Osteoblast (primary cell): ENCODE measurements around the gene RAB24. TPM values are rescaled to one million over a fixed set of nuclear protein-coding genes. Genes with fewer than 3 reads are reported as not detected.
A peak's percentile ranks its signal among the peaks of the same experiment; 100 is the strongest.

Experiments used
- DNase-seq: peaks from one replicate; pipeline ENCODE4 v3.0.0; 2011; ENCODE audit warnings: low spot score, mixed read lengths; ENCODE audit not compliant: insufficient read length; ENCODE audit errors: missing footprints
- H2AFZ ChIP-seq: 2 replicates; pipeline ENCODE4 v1.6.0; 2011; ENCODE audit warnings: mild to moderate bottlenecking, low read length
- H3K27ac ChIP-seq: 2 replicates; pipeline ENCODE4 v1.5.1; 2011; ENCODE audit warnings: mild to moderate bottlenecking, low read depth, low read length, moderate library complexity
- H3K27me3 ChIP-seq: 2 replicates; pipeline ENCODE4 v1.6.0; 2012; ENCODE audit warnings: mild to moderate bottlenecking, control low read depth, inconsistent platforms, low read length, moderate library complexity; ENCODE audit not compliant: insufficient read depth
- H3K36me3 ChIP-seq: 2 replicates; pipeline ENCODE4 v1.5.1; 2011; ENCODE audit warnings: mild to moderate bottlenecking, low read length, control low read depth, moderate library complexity; ENCODE audit not compliant: insufficient read depth
- H3K4me1 ChIP-seq: 2 replicates; pipeline ENCODE4 v1.5.1; 2011; ENCODE audit warnings: mild to moderate bottlenecking, low read length, control low read depth, moderate library complexity; ENCODE audit not compliant: insufficient read depth
- H3K4me2 ChIP-seq: 2 replicates; pipeline ENCODE4 v1.6.0; 2011; ENCODE audit warnings: mild to moderate bottlenecking, low read length; ENCODE audit not compliant: insufficient read depth
- H3K4me3 ChIP-seq: fragments of 200-600 bp; sonication (generic); 3 replicates; pipeline ENCODE4 v1.5.1; 2012; ENCODE audit warnings: mild to moderate bottlenecking, low read length, inconsistent platforms; ENCODE audit not compliant: insufficient read depth
- H3K79me2 ChIP-seq: 2 replicates; pipeline ENCODE4 v1.6.0; 2012; ENCODE audit warnings: mild to moderate bottlenecking, low read length, control low read depth, inconsistent platforms; ENCODE audit not compliant: insufficient read depth
- H3K9me3 ChIP-seq: 2 replicates; pipeline ENCODE4 v1.5.1; 2011; ENCODE audit warnings: low read depth, low read length, control low read depth
- H4K20me1 ChIP-seq: 2 replicates; pipeline ENCODE4 v1.6.0; 2012; ENCODE audit warnings: mild to moderate bottlenecking, low read length, control low read depth; ENCODE audit not compliant: insufficient read depth
- CTCF ChIP-seq: IDR thresholded peaks from 2 replicates; pipeline ENCODE4 v1.5.1; 2011; ENCODE audit warnings: mild to moderate bottlenecking, low read depth, low read length, moderate library complexity; ENCODE audit errors: extremely low read depth
- total RNA-seq: library from RNA; depleted of rRNA; stranded (reverse); fragments of >200 nt; gene quantifications from 2 replicates; pipeline ENCODE4 v1.2.3, GENCODE V29; 2012

The RAB24 gene
- total RNA-seq, 1 donor = 22.8 TPM

DNA sequence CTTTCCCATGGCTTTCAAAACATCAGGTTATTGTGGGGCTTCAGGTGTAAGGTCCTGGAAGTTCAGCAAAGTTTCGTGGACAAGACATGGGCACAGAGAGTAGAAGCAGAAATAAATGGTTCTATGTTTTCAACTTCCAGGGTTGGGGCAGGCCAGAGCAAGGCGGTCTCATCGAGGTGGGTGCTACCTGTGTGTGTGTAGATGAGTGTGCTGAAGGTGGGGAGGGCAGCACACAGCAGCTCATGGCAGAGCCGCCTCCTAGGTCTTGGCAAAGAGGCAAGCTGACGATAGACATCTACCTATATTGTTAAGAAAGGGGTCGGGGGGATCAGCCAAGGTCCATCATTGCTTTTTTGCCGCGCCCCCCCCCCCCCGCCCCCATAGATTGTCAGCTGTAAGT, 3.8 kb downstream of the RAB24 start:
- peak overlapping the region; percentile 43 for H3K27ac ChIP-seq
- H3K4me1 ChIP-seq = peaks cover 16% of the 10 kb centered on the region
- H3K79me2 ChIP-seq = peaks cover 39% of the 10 kb centered on the region
- TF ChIP-seq CTCF = no peak
- no peak for DNase-seq
- peaks cover 14% of the 10 kb centered on the region for H4K20me1 ChIP-seq
- H3K36me3 ChIP-seq = peaks cover 53% of the 10 kb centered on the region
- H3K9me3 ChIP-seq = no peaks in the 10 kb centered on the region
- no peak overlapping the region for H3K4me3 ChIP-seq
- H3K27me3 ChIP-seq = no peaks in the 10 kb centered on the region
- no peak overlapping the region for H2AFZ ChIP-seq
- no peak overlapping the region for H3K4me2 ChIP-seq

DNA sequence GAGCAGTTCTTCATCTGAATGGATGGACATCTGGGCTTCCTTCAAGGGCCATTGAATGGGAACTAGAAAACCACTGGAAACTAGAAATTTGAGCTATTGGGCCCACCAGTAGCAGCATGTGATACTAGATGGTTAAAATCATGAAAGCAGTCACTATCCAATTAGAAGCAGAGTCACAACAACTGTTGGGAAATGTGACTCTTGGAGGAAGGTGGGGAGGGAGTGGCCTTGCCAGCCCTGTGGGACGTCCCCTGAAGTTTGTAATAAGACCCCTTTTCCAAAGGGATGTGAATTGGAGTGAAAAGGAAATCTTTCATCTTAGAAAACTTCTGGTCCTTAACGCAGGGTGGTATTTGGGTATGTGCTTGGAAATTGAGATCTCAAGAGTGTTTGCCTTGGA, 5.6 kb downstream of the RAB24 start:
- H3K79me2 ChIP-seq = peaks cover 21% of the 10 kb centered on the region
- no peak for TF ChIP-seq CTCF
- no peaks in the 10 kb centered on the region for H3K9me3 ChIP-seq
- no peak overlapping the region for H2AFZ ChIP-seq
- no peaks in the 10 kb centered on the region for H3K27me3 ChIP-seq
- H3K4me3 ChIP-seq = no peak overlapping the region
- H3K27ac ChIP-seq = no peak overlapping the region
- H3K4me2 ChIP-seq = no peak overlapping the region
- H3K36me3 ChIP-seq = peaks cover 70% of the 10 kb centered on the region
- DNase-seq = no peak
- peaks cover 11% of the 10 kb centered on the region for H3K4me1 ChIP-seq
- H4K20me1 ChIP-seq = peaks cover 10% of the 10 kb centered on the region

GRCh38 chr5:177296581-177296980, 6.9 kb downstream of the RAB24 start:
- Histone ChIP-seq H3K27ac (no peak overlapping the region), H4K20me1 (peaks cover 2% of the 10 kb centered on the region), H3K4me1 (no peaks in the 10 kb centered on the region), H3K36me3 (peaks cover 77% of the 10 kb centered on the region), H2AFZ (no peak overlapping the region), H3K27me3 (no peaks in the 10 kb centered on the region), H3K9me3 (no peaks in the 10 kb centered on the region), H3K4me3 (no peak overlapping the region), H3K79me2 (peaks cover 8% of the 10 kb centered on the region), H3K4me2 (no peak overlapping the region)
- TF ChIP-seq CTCF = no peak
- DNase-seq = no peak

DNA sequence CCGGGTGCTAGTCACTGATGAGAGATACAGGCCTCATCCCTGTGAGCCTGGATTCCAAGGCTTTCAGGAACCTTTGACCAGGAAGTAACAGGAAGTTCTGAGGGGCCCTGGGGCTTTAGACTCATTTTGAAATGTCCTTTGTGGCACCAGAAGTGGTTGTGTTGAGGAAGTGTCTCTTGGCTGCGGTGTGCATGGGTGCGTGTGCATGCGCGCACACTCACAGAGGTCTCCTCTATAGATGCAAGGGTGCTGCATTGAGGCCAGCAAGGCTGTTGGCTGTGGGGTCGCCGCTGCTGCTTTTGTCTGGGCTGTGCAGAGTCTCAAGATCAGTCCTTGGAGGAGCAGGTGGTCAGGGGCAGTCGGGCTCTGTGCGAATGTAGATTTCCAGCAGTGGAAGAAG, 7.6 kb downstream of the RAB24 start:
- Histone ChIP-seq H3K4me1 (no peaks in the 10 kb centered on the region), H3K27me3 (no peaks in the 10 kb centered on the region), H4K20me1 (peaks cover 2% of the 10 kb centered on the region), H3K4me2 (no peak overlapping the region), H3K36me3 (peaks cover 76% of the 10 kb centered on the region), H2AFZ (no peak overlapping the region), H3K9me3 (no peaks in the 10 kb centered on the region), H3K79me2 (peaks cover 4% of the 10 kb centered on the region), H3K4me3 (no peak overlapping the region), H3K27ac (no peak overlapping the region)
- no peak for DNase-seq
- no peak for TF ChIP-seq CTCF
